Measurements from ENCODE around the gene CXCL3. TPM values are rescaled to one million over a fixed set of nuclear protein-coding genes. Genes with fewer than 3 reads are reported as not detected.

CXCL3 gene
- total RNA-seq, 1 donor from 2014 or later, result 1.7 TPM

- peak overlapping the region; percentile 76 for H3K27ac Mint-ChIP-seq (ENCODE audit: unreplicated experiment)
These were observed 850 bp upstream of the CXCL3 start for GRCh38 chr4:74039315-74039763.

DNA sequence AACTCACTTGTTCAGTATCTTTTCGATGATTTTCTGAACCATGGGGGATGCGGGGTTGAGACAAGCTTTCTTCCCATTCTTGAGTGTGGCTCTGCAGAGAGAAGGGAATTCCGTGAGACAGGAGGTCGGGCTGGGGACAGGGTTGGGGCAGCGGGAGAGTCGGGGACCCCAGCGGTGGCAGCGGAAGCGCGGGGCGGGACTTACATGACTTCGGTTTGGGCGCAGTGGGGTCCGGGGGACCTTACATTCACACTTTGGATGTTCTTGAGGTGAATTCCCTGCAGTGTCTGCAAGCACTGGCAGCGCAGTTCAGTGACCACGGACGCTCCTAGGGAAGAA lies 434 bp downstream of the CXCL3 start:
- H3K9me3 Mint-ChIP-seq (ENCODE audit: unreplicated experiment), result no peaks in the 10 kb centered on the region
- H3K27me3 Mint-ChIP-seq (ENCODE audit: unreplicated experiment), result peaks cover 6% of the 10 kb centered on the region
- no peak for DNase-seq (ENCODE audit: extremely low spot score, unreplicated experiment)
- peak overlapping the region; percentile 88 for H3K4me3 Mint-ChIP-seq (ENCODE audit: unreplicated experiment)
- H3K27ac Mint-ChIP-seq (ENCODE audit: unreplicated experiment), result peak overlapping the region; percentile 73
- H3K36me3 Mint-ChIP-seq (ENCODE audit: unreplicated experiment), result peaks cover 2% of the 10 kb centered on the region
- TF ChIP-seq, protein P1, sequence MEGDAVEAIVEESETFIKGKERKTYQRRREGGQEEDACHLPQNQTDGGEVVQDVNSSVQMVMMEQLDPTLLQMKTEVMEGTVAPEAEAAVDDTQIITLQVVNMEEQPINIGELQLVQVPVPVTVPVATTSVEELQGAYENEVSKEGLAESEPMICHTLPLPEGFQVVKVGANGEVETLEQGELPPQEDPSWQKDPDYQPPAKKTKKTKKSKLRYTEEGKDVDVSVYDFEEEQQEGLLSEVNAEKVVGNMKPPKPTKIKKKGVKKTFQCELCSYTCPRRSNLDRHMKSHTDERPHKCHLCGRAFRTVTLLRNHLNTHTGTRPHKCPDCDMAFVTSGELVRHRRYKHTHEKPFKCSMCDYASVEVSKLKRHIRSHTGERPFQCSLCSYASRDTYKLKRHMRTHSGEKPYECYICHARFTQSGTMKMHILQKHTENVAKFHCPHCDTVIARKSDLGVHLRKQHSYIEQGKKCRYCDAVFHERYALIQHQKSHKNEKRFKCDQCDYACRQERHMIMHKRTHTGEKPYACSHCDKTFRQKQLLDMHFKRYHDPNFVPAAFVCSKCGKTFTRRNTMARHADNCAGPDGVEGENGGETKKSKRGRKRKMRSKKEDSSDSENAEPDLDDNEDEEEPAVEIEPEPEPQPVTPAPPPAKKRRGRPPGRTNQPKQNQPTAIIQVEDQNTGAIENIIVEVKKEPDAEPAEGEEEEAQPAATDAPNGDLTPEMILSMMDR (IDR thresholded peaks at IDR 0.05), result no peak
- peaks cover 20% of the 10 kb centered on the region for H3K4me1 Mint-ChIP-seq (ENCODE audit: unreplicated experiment)

More at GRCh38 chr4:74039315-74039763, 850 bp upstream of the CXCL3 start:
- TF ChIP-seq, protein P1 (IDR thresholded peaks at IDR 0.05), result no peak
- DNase-seq (ENCODE audit: extremely low spot score, unreplicated experiment), result no peak
- Mint-ChIP-seq H3K4me1 (ENCODE audit: unreplicated experiment) (peaks cover 25% of the 10 kb centered on the region), H3K27me3 (ENCODE audit: unreplicated experiment) (peaks cover 6% of the 10 kb centered on the region), H3K36me3 (ENCODE audit: unreplicated experiment) (peaks cover 2% of the 10 kb centered on the region), H3K4me3 (ENCODE audit: unreplicated experiment) (peak overlapping the region; percentile 88), H3K9me3 (ENCODE audit: unreplicated experiment) (no peaks in the 10 kb centered on the region)

- TF ChIP-seq, protein P1 (IDR thresholded peaks at IDR 0.05), result no peak
- peaks cover 2% of the 10 kb centered on the region for H3K36me3 Mint-ChIP-seq (ENCODE audit: unreplicated experiment)
- H3K27ac Mint-ChIP-seq (ENCODE audit: unreplicated experiment), result no peak overlapping the region
- DNase-seq (ENCODE audit: extremely low spot score, unreplicated experiment), result no peak
- H3K4me3 Mint-ChIP-seq (ENCODE audit: unreplicated experiment), result peak overlapping the region; percentile 88
- peaks cover 5% of the 10 kb centered on the region for H3K27me3 Mint-ChIP-seq (ENCODE audit: unreplicated experiment)
- peaks cover 20% of the 10 kb centered on the region for H3K4me1 Mint-ChIP-seq (ENCODE audit: unreplicated experiment)
- no peaks in the 10 kb centered on the region for H3K9me3 Mint-ChIP-seq (ENCODE audit: unreplicated experiment)
These were observed 1.2 kb downstream of the CXCL3 start for GRCh38 chr4:74037076-74037955.

DNA sequence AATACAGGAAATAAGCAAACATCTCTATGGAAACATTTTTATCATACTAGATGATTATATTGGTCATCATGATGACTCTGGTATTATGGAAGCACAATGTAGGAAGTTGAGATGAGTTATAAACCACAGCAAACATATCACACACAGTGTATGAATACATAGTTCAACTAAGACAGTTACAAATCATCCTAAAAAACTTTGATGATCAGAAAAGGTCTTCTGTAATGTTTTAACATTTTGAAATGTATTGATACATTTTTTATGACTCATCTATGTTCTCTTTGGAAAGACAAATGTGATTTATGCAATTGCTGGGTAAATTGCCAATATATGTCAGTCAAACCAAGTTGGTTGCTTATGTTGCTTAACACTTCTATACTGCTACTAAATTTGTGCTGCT lies 4.8 kb downstream of the CXCL3 start:
- Mint-ChIP-seq H3K4me1 (ENCODE audit: unreplicated experiment) (peaks cover 12% of the 10 kb centered on the region), H3K9me3 (ENCODE audit: unreplicated experiment) (peaks cover 2% of the 10 kb centered on the region), H3K36me3 (ENCODE audit: unreplicated experiment) (peaks cover 2% of the 10 kb centered on the region), H3K27ac (ENCODE audit: unreplicated experiment) (no peak overlapping the region), H3K4me3 (ENCODE audit: unreplicated experiment) (no peak overlapping the region), H3K27me3 (ENCODE audit: unreplicated experiment) (peaks cover 2% of the 10 kb centered on the region)
- no peak for DNase-seq (ENCODE audit: extremely low spot score, unreplicated experiment)
- TF ChIP-seq, protein P1 (IDR thresholded peaks at IDR 0.05), result no peak

DNA sequence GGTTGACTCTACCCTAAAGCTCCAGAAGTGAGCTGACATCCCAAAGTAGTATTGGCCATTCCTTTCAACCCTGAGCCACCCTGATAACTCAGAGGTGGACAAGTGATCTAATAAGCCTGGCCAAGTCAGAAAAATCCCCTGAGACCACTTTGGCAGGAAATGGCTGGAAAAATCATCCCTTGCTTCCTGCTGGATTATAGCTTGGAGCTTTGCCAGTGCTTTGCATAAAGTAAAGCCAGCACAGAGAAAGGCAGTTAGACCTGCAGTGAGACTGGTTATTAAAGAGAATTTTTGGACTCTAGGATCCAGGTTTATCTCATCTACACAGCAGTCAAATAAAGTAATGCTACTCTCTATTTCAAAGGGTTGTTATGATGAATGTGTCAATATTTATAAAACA lies 6.4 kb downstream of the CXCL3 start:
- Mint-ChIP-seq H3K4me3 (ENCODE audit: unreplicated experiment) (no peak overlapping the region), H3K4me1 (ENCODE audit: unreplicated experiment) (peaks cover 1% of the 10 kb centered on the region), H3K9me3 (ENCODE audit: unreplicated experiment) (peaks cover 11% of the 10 kb centered on the region), H3K27me3 (ENCODE audit: unreplicated experiment) (peaks cover 6% of the 10 kb centered on the region), H3K27ac (ENCODE audit: unreplicated experiment) (no peak overlapping the region), H3K36me3 (ENCODE audit: unreplicated experiment) (peaks cover 3% of the 10 kb centered on the region)
- DNase-seq (ENCODE audit: extremely low spot score, unreplicated experiment), result no peak
- TF ChIP-seq, protein P1 (IDR thresholded peaks at IDR 0.05), result no peak
